Upper lobe of left lung (tissue), 6 donors: ENCODE data around the gene MTCL1. TPM values are rescaled to one million over a fixed set of nuclear protein-coding genes. Genes with fewer than 3 reads are reported as not detected.

ENCODE experiments used
- ATAC-seq, 2 donors: fragments of 200-7000 bp; cut with Tn5 transposase; one replicate each; pipeline ENCODE4 v1.9.1; 2022; ENCODE audit warnings: mild to moderate bottlenecking in 2 of 2, moderate library complexity in 2 of 2; ENCODE audit not compliant: low FRiP score in 2 of 2
- DNase-seq, 2 donors: peaks; one replicate each; pipeline ENCODE4 v3.0.0-alpha.2; 2019 to 2020
- H3K27ac ChIP-seq, 4 donors: fragments of 200-600 bp; sonication (generic); one replicate each; pipeline ENCODE4 v1.5.1; 2016 to 2019
- H3K27me3 ChIP-seq, 4 donors: fragments of 200-600 bp; sonication (generic); one replicate each; pipeline ENCODE4 v1.5.1; 2017 to 2019
- H3K36me3 ChIP-seq, 4 donors: fragments of 200-600 bp; sonication (generic); one replicate each; pipeline ENCODE4 v1.5.1; 2016 to 2019
- H3K4me1 ChIP-seq, 4 donors: fragments of 200-600 bp; sonication (generic); one replicate each; pipeline ENCODE4 v1.5.1; 2018 to 2019
- H3K4me3 ChIP-seq, 4 donors: fragments of 200-600 bp; sonication (generic); one replicate each; pipeline ENCODE4 v1.5.1; 2017 to 2019; ENCODE audit warnings: mild to moderate bottlenecking in 2 of 4, moderate library complexity in 1 of 4
- H3K9me3 ChIP-seq, 4 donors: fragments of 200-600 bp; sonication (generic); one replicate each; pipeline ENCODE4 v1.5.1; 2018 to 2019
- CTCF ChIP-seq, 6 experiments: fragments of 450-650 bp in 4 of 6; fragments of 200-600 bp in 2 of 6; sonication (generic) in 2 of 6; IDR thresholded peaks; one replicate each; pipeline ENCODE4 v1.5.1; 2016 to 2019; ENCODE audit warnings: antibody characterized with exemption in 6 of 6
- EP300 ChIP-seq, 4 donors: sonication (generic); formaldehyde crosslinking; IDR thresholded peaks; one replicate each; pipeline ENCODE4 v1.5.1; 2017; ENCODE audit warnings: antibody characterized with exemption in 4 of 4, control low read depth in 2 of 4
- POLR2A ChIP-seq, 4 donors: fragments of 450-650 bp; IDR thresholded peaks; one replicate each; pipeline ENCODE4 v1.5.1; 2016 to 2017; ENCODE audit warnings: antibody characterized with exemption in 4 of 4, mild to moderate bottlenecking in 2 of 4
- POLR2AphosphoS5 ChIP-seq, 2 donors: sonication (generic); formaldehyde crosslinking; IDR thresholded peaks; one replicate each; pipeline ENCODE4 v1.5.1; 2017; ENCODE audit warnings: antibody characterized with exemption in 2 of 2
- WGBS, 2 donors: methylation state at CpG; one replicate each; pipeline ENCODE4 v1.1.5; 2017 to 2018; 5-methylcytosine and 5-hydroxymethylcytosine counted together
- total RNA-seq, 6 donors: library from RNA; depleted of rRNA in 4 of 6; stranded (reverse); fragments of >200 nt in 4 of 6; gene quantifications; one replicate each; pipeline versions ENCODE4 v1.1.0 to v1.2.1, GENCODE V29; 2016 to 2021
- donor health status: DM: no; HTN: no; CAD: no; lungs with moderate emphysema.
- donor health status: DM: no; HTN: yes; CAD: no; lungs with severe emphysema.

Gene MTCL1
- total RNA-seq, 6 donors from 2014 or later: 4.5 to 17.9 (median 8.1) TPM

GRCh38 chr18:8662560-8663255 lies 42.6 kb upstream of the MTCL1 start:
- H3K27ac ChIP-seq: no peak overlapping the region
- no peaks in the 10 kb centered on the region for H3K36me3 ChIP-seq
- no peak overlapping the region for H3K4me3 ChIP-seq
- H3K4me1 ChIP-seq: no peaks in the 10 kb centered on the region
- peak in 1 of 2 donors; percentile 48 for DNase-seq
- TF ChIP-seq EP300 (IDR thresholded peaks at IDR 0.05) (no peak), POLR2A (IDR thresholded peaks at IDR 0.05) (no peak), POLR2AphosphoS5 (IDR thresholded peaks at IDR 0.05) (no peak), CTCF (IDR thresholded peaks at IDR 0.05) (no peak)
- no peaks in the 10 kb centered on the region for H3K27me3 ChIP-seq
- no peak for ATAC-seq
- WGBS, 2 donors: 85 to 94% methylated on average over 19 to 20 of the region's 20 CpGs
- no peaks in the 10 kb centered on the region for H3K9me3 ChIP-seq

GRCh38 chr18:8667846-8668245 lies 37.5 kb upstream of the MTCL1 start:
- Histone ChIP-seq H3K4me1 (no peaks in the 10 kb centered on the region), H3K27me3 (no peaks in the 10 kb centered on the region), H3K9me3 (no peaks in the 10 kb centered on the region), H3K27ac (no peak overlapping the region), H3K36me3 (no peaks in the 10 kb centered on the region), H3K4me3 (no peak overlapping the region)
- DNase-seq (no peak), ATAC-seq (no peak)
- TF ChIP-seq POLR2A (IDR thresholded peaks at IDR 0.05): no peak
- TF ChIP-seq CTCF (IDR thresholded peaks at IDR 0.05): no peak
- no peak for TF ChIP-seq POLR2AphosphoS5 (IDR thresholded peaks at IDR 0.05)
- TF ChIP-seq EP300 (IDR thresholded peaks at IDR 0.05): no peak
- WGBS, 2 donors: 89 to 93% methylated on average over 3 of the region's 3 CpGs

DNA sequence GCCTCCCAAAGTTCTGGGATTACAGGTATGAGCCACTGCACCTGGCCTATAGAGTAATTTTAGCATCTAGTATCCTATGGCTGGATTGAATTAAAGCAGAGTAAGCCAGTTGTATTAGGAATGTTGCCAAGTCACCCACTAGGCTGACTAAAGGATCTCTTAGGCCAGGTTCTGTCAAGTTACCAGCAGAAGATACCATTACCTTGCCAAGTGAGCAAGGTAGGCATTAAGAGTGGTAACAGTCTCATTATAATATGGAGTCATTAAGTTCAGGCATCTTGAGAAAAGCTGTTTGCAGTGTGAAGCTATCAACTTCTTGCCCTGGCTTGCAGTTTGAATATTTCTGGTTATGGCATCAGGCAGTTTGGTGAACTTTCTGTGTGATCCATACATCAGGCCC lies 37.0 kb upstream of the MTCL1 start:
- no peaks in the 10 kb centered on the region for H3K36me3 ChIP-seq
- H3K9me3 ChIP-seq: no peaks in the 10 kb centered on the region
- TF ChIP-seq CTCF (IDR thresholded peaks at IDR 0.05) (no peak), EP300 (IDR thresholded peaks at IDR 0.05) (no peak), POLR2AphosphoS5 (IDR thresholded peaks at IDR 0.05) (no peak), POLR2A (IDR thresholded peaks at IDR 0.05) (no peak)
- no peaks in the 10 kb centered on the region for H3K27me3 ChIP-seq
- ATAC-seq: no peak
- no peaks in the 10 kb centered on the region for H3K4me1 ChIP-seq
- no peak for DNase-seq
- no peak overlapping the region for H3K27ac ChIP-seq
- H3K4me3 ChIP-seq: no peak overlapping the region

DNA sequence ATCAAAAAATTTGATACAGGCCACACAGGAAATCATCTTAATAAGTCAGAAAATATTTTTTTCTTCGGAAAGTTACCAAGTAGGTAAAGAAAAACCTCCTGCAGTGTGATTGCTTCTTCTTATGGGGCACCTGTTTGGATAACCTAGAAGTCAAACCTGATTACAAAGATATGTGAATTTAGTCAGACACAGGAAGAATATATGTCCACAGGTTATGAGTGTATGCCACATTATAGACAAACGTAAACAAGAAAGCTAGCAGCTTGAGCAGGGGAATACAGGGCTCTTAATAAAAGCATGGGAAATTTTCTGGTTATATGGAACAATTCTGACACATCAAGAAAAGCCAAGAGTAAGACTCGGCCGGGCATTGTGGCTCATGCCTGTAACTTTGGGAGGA lies 35.8 kb upstream of the MTCL1 start:
- TF ChIP-seq POLR2A (IDR thresholded peaks at IDR 0.05) (no peak), EP300 (IDR thresholded peaks at IDR 0.05) (no peak), POLR2AphosphoS5 (IDR thresholded peaks at IDR 0.05) (no peak), CTCF (IDR thresholded peaks at IDR 0.05) (no peak)
- H3K27me3 ChIP-seq: no peaks in the 10 kb centered on the region
- ATAC-seq (no peak), DNase-seq (no peak)
- WGBS, 2 donors: 64 to 84% methylated on average over 4 of the region's 4 CpGs
- H3K4me1 ChIP-seq: no peaks in the 10 kb centered on the region
- no peaks in the 10 kb centered on the region for H3K9me3 ChIP-seq
- no peak overlapping the region for H3K4me3 ChIP-seq
- no peak overlapping the region for H3K27ac ChIP-seq
- no peaks in the 10 kb centered on the region for H3K36me3 ChIP-seq
